UCSD-AML1 (cell line): ENCODE results near the gene PDE1C.

Experiments used
- DNase-seq: peaks from one replicate; lab custom pipeline; 2025; ENCODE audit not compliant: unreplicated experiment; lab: John Stamatoyannopoulos, UW

Gene PDE1C

GRCh38 chr7:31899356-31899927, 170.8 kb downstream of the PDE1C start:
- no peak for DNase-seq

GRCh38 chr7:31896925-31897324, 173.3 kb downstream of the PDE1C start:
- DNase-seq: no peak

- DNase-seq: no peak
These were observed 175.9 kb downstream of the PDE1C start for GRCh38 chr7:31894308-31894707.

- no peak for DNase-seq
These were observed 176.8 kb downstream of the PDE1C start for GRCh38 chr7:31893365-31893764.

GRCh38 chr7:31892099-31892829, 177.9 kb downstream of the PDE1C start:
- no peak for DNase-seq

GRCh38 chr7:31890766-31891165, 179.4 kb downstream of the PDE1C start:
- DNase-seq: peak; percentile 24

- no peak for DNase-seq
These were observed 180.0 kb downstream of the PDE1C start for GRCh38 chr7:31890198-31890597.

GRCh38 chr7:31887006-31887405, 183.2 kb downstream of the PDE1C start:
- DNase-seq: no peak

GRCh38 chr7:31885171-31885570, 185.0 kb downstream of the PDE1C start:
- no peak for DNase-seq

GRCh38 chr7:31883761-31884164, 186.4 kb downstream of the PDE1C start:
- DNase-seq: no peak

- DNase-seq: no peak
These were observed 188.0 kb downstream of the PDE1C start for GRCh38 chr7:31882187-31882586.

- DNase-seq: no peak
These were observed 191.3 kb downstream of the PDE1C start for GRCh38 chr7:31878875-31879274.

- DNase-seq: peak; percentile 9
These were observed 194.8 kb downstream of the PDE1C start for GRCh38 chr7:31875424-31875823.

GRCh38 chr7:31874631-31875386, 195.4 kb downstream of the PDE1C start:
- no peak for DNase-seq

- no peak for DNase-seq
These were observed 196.2 kb downstream of the PDE1C start for GRCh38 chr7:31873816-31874597.

GRCh38 chr7:31872545-31873370, 197.4 kb downstream of the PDE1C start:
- DNase-seq: no peak

- no peak for DNase-seq
These were observed 205.6 kb downstream of the PDE1C start for GRCh38 chr7:31864646-31865045.

- DNase-seq: no peak
These were observed 209.3 kb downstream of the PDE1C start for GRCh38 chr7:31860925-31861324.

GRCh38 chr7:31858055-31858454, 212.2 kb downstream of the PDE1C start:
- DNase-seq: no peak

GRCh38 chr7:31857172-31857571, 213.0 kb downstream of the PDE1C start:
- no peak for DNase-seq
